WERI-Rb-1 (cell line): Measurements from ENCODE around the gene ZNF444.

ENCODE experiments used
- DNase-seq: peaks from one replicate; pipeline ENCODE4 v3.0.0-alpha.2; 2020
- H3K27ac ChIP-seq: fragments of 250-450 bp; sonication (Bioruptor Pico); 2 replicates; pipeline ENCODE4 v1.5.1; 2020; ENCODE audit warnings: mild to moderate bottlenecking, moderate library complexity
- H3K27me3 ChIP-seq: fragments of 250-450 bp; sonication (Bioruptor Pico); 2 replicates; pipeline ENCODE4 v1.5.1; 2021; ENCODE audit warnings: mild to moderate bottlenecking, low read depth, moderate library complexity; ENCODE audit not compliant: insufficient read depth, severe bottlenecking
- H3K36me3 ChIP-seq: fragments of 250-450 bp; sonication (Bioruptor Pico); 2 replicates; pipeline ENCODE4 v1.5.1; 2020; ENCODE audit warnings: mild to moderate bottlenecking, moderate library complexity
- H3K4me3 ChIP-seq: 2 replicates; pipeline ENCODE4 v1.5.1; 2011; ENCODE audit warnings: low read depth, mild to moderate bottlenecking, control low read depth, low read length
- H3K9me3 ChIP-seq: fragments of 250-450 bp; sonication (Bioruptor Pico); 2 replicates; pipeline ENCODE4 v1.5.1; 2021; ENCODE audit warnings: mild to moderate bottlenecking, moderate library complexity; ENCODE audit not compliant: severe bottlenecking
- TF ChIP-seq, protein P1 (sequence below): IDR thresholded peaks from 2 replicates; pipeline ENCODE4 v1.5.1; 2011; ENCODE audit warnings: low read depth, mild to moderate bottlenecking, control low read depth, inconsistent platforms, low read length

The ZNF444 gene

DNA sequence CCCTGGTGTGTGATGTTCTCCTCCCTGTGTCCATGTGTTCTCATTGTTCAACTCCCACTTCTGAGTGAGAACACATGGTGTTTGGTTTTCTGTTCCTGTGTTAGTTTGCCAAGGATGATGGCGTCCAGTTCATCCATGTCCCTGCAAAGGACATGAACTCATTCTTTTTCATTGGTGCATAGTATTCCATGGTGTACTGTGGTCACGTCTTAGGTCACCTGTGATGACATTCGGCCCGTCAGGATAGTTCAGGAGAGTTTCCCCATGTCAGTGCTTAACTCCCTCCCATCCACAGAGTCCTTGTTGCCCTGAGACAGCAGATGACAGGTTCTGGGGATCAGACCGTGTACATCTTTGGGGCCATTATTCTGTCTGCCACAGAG lies 8.6 kb downstream of the ZNF444 start:
- DNase-seq = no peak
- no peak overlapping the region for H3K4me3 ChIP-seq
- H3K27ac ChIP-seq = no peak overlapping the region
- peaks cover 26% of the 10 kb centered on the region for H3K36me3 ChIP-seq
- H3K27me3 ChIP-seq = no peaks in the 10 kb centered on the region
- TF ChIP-seq, protein P1, sequence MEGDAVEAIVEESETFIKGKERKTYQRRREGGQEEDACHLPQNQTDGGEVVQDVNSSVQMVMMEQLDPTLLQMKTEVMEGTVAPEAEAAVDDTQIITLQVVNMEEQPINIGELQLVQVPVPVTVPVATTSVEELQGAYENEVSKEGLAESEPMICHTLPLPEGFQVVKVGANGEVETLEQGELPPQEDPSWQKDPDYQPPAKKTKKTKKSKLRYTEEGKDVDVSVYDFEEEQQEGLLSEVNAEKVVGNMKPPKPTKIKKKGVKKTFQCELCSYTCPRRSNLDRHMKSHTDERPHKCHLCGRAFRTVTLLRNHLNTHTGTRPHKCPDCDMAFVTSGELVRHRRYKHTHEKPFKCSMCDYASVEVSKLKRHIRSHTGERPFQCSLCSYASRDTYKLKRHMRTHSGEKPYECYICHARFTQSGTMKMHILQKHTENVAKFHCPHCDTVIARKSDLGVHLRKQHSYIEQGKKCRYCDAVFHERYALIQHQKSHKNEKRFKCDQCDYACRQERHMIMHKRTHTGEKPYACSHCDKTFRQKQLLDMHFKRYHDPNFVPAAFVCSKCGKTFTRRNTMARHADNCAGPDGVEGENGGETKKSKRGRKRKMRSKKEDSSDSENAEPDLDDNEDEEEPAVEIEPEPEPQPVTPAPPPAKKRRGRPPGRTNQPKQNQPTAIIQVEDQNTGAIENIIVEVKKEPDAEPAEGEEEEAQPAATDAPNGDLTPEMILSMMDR = no peak
- H3K9me3 ChIP-seq = peaks cover 2% of the 10 kb centered on the region

GRCh38 chr19:56150358-56150757 lies 9.3 kb downstream of the ZNF444 start:
- Histone ChIP-seq H3K4me3 (no peak overlapping the region), H3K27ac (no peak overlapping the region), H3K9me3 (peaks cover 2% of the 10 kb centered on the region), H3K36me3 (peaks cover 31% of the 10 kb centered on the region), H3K27me3 (no peaks in the 10 kb centered on the region)
- TF ChIP-seq, protein P1 = no peak
- no peak for DNase-seq

DNA sequence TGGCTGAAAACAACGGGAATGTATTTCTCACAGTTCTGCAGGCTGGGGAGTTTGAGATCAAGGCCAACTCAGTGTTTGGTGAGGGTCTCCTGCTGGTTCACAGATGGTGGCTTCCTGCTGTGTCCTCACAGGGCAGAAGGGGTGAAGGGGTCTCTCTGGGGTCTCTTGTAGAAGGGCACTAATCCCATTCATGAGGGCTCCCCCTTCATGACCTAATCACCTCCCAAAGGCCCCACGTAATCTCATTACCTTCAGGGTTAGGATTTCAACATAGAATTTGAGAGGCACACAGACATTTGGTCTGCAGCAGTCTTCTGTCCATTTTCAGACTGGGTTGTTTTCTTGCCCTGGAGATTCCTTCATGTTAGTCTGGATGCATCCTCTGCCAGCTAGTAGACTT lies 11.6 kb downstream of the ZNF444 start:
- Histone ChIP-seq H3K36me3 (peaks cover 34% of the 10 kb centered on the region), H3K9me3 (peaks cover 2% of the 10 kb centered on the region), H3K27ac (peak overlapping the region; percentile 57), H3K27me3 (no peaks in the 10 kb centered on the region), H3K4me3 (no peak overlapping the region)
- peak; percentile 19 for DNase-seq
- TF ChIP-seq, protein P1 = no peak

DNA sequence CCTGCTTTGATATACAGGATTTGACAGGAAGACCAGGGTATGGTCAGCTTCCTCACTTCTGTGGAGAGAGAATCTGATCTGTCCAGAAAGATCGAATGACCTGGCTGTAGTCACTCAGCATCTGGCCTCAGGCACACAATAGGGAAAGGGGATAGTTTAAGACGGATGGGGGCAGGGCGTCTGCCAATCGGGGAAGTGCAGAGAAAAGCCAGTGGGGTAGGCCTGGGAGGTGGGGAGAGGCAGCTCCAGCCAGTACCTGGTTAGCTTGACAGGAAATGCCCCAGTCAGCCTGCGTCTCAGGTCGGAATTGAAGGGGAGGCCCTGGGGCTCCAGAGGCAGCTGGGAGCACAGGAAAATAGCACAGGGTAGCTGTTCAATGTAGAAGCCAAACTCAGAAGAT lies 12.4 kb downstream of the ZNF444 start:
- Histone ChIP-seq H3K27me3 (no peaks in the 10 kb centered on the region), H3K4me3 (no peak overlapping the region), H3K36me3 (peaks cover 29% of the 10 kb centered on the region), H3K27ac (peak overlapping the region; percentile 57), H3K9me3 (peaks cover 2% of the 10 kb centered on the region)
- peak; percentile 54 for DNase-seq
- TF ChIP-seq, protein P1 = no peak

DNA sequence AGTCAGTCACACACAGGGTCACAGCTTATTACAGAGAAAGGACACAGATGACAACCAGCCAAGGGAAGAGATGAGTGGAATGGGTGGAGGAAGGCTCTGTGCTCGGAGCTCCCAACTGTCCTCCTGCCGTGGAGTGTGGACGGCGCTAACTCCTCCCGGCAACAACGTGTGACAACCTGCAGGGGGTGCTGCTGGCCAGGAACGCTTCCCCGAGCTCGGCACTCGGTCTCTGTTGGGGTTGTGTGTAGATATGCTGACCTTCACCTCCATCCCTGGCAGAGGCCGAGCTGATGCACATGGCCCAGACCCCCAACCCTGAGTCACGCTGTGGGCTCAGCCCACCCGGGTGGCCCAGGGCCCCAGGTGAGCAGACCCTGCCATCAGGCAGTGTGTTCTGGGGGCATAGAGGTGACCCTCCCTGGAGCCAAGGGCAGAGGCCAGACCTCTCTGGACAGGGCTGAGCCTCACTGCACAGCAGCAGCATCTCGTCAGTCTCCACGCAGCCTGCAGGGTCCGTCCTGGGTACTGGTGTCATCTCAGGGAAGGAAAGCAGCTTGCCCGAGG lies 14.1 kb downstream of the ZNF444 start:
- TF ChIP-seq, protein P1 = peak; percentile 87
- Histone ChIP-seq H3K4me3 (no peak overlapping the region), H3K9me3 (peaks cover 2% of the 10 kb centered on the region), H3K27me3 (no peaks in the 10 kb centered on the region), H3K27ac (no peak overlapping the region), H3K36me3 (peaks cover 32% of the 10 kb centered on the region)
- peak; percentile 66 for DNase-seq

GRCh38 chr19:56156768-56157167 lies 15.7 kb downstream of the ZNF444 start:
- no peaks in the 10 kb centered on the region for H3K27me3 ChIP-seq
- no peak overlapping the region for H3K4me3 ChIP-seq
- DNase-seq = no peak
- no peak overlapping the region for H3K27ac ChIP-seq
- peaks cover 43% of the 10 kb centered on the region for H3K36me3 ChIP-seq
- TF ChIP-seq, protein P1 = no peak
- H3K9me3 ChIP-seq = peaks cover 2% of the 10 kb centered on the region
